GM21576 (cell line): ENCODE data around the gene HTRA3.

Experiments
- ATAC-seq: cut with Tn5 transposase; IDR thresholded peaks from one replicate; pipeline ENCODE4 v1.9.1; 2021; ENCODE audit warnings: mild to moderate bottlenecking, moderate library complexity; ENCODE audit not compliant: unreplicated experiment

The HTRA3 gene

DNA sequence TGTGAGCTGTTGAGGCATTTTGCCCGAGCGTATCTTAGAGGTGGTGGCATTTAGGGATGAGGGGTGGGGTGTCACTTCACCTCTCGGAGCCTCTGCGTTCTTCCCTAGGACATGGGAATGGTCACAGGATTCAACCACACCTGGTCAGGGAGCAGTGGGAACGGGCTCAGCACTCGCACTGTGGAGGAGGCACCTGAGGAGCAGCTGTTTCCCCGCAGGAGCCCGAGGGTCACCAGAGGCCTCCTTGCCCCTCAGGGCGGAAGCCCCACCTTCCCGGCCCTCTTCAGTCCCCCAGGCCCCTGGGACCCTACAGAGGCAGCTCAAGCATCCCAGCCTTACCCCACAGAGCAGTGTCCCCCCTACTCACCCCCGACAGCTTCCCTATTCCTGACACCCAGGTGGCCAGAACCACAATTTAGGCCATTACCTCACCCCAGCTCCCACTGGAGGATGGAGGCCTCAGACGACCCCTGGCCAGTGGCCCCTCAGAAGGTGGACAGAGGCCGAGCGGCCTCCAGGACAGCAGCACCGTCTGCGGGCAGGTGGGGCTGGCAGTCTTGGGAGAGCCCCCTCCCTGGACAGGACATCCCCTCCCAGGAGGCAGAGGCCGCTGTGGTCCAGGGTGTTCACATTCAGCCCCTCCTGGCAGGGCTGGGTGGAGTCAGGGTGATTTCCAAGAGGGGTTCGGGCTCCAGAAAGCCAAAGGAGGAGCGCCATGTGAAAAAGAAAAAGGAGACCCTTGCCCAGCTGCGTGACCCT is 4.2 kb upstream of the HTRA3 start:
- no peak for ATAC-seq

DNA sequence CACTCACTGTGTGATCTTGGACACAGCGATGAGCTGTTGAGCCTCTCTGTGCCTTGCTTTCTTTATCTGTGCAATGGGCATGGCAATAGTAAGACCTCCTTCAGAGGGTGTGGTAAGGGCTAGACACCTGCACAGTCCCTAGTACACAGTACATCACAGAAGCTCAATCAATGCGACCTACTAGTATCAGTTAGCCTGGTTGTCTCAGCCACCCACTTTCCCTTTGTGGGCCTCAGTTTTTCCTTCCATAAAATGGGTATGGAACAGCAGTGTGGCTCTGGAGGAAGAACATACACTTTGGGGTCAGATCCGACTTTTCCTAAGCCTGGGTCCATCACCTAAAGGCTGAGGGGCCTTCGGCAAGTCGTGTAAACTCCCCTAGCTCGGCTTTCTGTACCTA is 3.5 kb upstream of the HTRA3 start:
- ATAC-seq = no peak

DNA sequence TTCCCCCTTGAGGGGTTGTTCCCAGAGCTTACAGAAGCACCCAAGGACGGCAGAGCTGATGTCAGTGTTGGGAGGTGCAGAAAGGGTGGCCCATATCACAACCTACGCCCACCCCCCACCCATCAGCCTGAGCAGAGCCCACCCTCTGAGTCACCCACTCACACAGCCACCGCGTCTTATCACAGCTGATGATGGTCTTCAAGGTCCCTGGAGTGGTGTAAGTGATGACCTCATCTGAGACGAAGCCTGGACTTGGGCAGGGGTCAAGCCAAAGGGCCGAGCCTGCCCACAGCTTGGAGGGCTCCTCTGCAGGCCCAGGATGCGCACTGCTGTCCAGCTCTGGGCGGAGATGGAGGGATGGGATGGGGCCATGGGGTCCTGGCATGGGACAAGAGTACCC is 3.0 kb upstream of the HTRA3 start:
- ATAC-seq = no peak

DNA sequence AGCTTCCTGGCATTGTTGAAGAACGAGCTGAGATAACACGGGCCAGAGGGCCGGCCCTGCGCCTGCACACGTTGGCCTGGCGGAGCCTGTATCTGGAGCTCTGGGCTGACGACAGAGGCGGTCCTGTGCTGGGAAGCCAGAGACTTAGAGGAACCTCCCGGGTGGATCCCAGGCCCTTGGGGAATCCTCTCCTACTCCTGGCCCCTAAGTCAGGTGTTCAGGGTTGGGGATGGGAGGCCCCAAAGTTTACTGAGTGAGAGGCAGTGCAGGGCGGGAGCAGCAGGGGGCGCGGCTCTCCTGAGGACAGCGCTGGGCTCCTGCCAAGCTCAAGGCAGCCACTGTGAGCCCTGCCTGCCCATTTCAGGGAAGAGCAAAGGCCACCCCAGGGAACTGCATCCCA is 2.5 kb upstream of the HTRA3 start:
- ATAC-seq = no peak

DNA sequence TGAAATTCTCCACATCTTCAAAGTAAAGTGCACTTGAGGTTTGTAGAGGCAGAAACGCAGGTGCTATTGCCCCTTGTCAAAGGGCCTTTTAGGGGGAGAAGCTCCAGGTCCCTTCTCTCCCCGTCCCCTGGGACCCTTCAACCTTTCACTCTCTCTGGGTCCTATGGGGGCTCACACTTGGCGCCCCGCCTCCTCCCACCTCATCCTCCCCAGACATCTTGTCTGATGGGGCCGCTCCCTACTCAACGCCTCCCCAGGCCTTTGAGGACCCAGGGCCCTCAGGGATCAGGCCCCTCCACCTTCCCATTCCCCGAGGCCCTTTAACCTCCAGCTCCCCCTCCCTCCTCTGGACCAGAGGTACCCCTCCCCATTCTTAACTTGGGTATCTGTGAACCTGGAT is 1.3 kb upstream of the HTRA3 start:
- ATAC-seq = no peak

DNA sequence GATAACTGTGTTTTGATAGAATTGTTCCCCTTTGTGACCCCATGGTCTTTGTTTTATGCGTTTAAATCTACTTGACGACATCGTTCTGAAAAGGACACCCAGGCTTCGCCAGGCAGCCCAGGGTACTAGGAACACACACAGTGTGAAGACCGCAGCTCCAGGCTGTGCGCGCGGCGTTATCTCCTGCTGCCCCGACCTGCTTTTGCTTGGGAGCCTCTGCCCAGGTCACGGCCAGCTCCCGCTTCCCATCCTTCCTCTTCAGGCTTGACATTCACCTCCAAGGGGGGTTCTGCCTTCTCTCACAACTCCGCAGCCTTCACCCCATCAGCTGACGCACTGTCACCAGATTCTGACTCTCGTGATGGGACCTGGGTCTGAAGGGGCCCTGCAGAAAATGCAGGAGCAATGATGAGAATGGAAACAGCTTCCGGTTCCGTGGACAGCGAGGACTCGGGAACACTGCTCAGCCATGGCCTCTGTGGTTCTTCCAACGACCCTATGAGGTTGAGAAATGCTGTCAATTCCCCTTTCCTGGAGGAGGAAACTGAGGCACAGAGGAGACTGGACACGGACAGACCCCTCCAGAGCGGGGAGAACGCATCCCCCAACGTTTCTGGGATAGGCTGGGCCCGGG is 536 bp upstream of the HTRA3 start:
- ATAC-seq = no peak

DNA sequence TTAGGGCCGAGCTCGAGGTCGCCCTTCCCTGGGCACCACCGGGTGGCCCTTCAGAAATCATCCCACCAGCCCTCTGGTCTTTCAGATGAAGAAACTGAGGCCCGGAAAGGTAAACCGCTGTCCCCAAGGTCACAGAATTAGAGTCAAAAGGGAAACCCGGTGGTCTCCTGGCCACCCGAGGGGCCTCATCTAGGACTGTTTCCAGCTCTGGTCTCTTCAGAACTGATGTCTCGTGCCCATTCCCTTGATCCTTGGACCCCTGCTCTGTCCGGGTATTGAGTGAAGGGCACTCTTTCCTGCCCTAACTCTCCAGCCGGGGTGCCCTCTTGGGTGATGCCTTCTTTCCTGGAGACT is 841 bp downstream of the HTRA3 start:
- no peak for ATAC-seq

DNA sequence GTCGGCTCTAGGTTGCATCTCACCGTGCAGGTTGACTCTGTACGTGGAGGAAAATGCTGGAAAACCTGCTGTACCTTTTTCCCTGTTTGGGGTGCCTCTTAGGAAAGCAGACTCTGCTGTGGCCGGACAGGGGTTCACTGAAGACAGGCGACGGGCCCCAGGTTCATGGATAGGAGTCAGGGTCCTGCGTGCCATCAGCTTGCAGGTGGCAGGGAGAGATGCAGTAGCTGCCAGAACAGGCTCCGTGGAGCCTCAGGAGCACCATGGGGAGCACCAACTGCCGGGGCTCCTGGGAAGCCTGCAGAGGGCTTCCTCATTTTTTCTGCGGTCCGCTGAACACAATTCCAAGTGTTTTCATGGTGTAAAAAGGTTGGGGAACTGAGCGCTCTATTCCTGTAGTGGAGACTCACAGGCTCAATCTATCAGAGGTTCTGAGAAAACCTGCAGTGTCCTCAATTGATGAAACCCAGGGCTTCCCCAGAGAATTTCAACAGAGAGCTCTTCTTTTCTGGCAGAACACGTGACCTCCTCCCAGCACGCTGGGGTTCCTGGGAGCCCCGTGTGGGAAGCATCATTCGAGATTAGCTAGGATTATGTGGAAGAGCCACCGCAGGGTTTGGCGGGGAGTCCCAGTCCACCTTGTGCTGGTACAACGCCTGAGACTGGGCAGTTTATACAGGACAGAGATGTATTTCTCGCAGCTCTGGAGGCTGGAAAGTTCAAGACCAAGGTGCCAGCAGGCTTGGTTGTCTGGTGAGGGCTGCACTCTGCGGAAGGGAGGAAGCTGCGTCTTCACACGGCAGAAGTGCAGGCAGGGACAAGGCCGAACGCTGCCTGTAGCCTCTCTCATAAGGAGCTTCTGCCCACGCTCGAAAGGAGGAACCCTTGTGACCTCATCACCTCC is 1.6 kb downstream of the HTRA3 start:
- ATAC-seq = no peak

DNA sequence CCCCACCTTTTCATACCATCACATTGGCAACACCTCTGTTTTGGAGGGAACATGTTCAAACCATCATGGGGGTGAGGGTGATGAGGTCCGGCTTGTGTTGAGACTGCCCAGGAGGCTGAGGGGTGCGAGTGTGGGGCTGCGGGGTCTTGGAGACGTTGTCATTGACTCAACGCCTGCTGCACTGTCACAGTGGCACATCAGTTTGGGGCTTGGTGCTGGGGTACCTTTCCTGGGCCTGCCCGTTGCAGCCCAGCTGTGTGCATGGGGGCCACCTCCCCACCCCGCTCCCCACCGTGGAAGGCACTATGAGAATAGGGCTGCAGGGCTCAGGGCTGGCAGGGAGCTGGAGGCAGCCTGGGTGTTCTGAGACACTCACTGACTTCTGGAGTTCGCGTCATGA is 2.3 kb downstream of the HTRA3 start:
- ATAC-seq = no peak

DNA sequence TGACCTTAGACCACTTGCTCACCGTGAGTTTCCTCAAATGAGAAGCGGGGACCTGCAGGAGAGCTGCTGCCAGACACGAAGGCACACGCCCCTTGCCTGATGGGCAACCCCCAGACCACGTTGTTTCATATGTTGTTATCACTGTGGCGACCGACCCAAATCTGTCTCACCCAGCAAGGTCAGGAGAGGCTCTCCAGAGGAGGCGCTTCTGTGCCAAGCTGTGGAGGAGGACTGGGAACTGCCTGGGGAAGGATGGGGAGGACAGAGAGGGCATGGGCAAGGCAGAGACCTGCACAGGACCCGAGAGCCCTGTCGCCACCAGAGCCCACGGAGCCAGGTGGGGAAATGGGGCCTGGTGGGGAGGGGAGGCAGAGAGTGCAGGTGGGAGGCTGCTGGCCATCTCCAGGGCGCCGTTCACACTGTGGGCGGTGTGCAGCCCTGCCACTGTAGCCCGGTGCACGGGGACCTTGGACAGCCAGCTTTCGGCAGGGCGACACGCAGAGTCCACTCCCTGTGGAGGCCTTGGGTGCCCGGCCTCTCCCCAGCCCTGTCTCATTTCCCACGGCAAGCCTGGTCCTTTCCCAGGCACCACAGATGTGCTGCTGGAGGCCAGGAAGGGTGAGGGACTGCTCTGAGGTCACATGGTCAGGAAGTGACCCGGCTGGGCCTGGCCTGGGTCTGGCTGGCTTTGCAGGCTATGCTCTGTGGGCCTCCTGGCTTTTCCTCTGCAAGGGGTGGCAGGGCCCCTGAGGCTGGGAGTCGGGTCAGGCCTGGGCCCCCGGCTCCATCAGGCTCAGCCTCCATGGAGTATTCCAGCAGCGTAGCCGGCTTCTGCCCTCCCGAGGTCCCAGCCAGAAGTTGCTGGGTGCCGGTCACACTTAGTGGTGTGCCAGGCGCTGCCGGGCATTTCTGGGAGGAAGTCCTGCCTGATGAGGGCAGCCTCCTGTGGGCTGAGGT is 3.2 kb downstream of the HTRA3 start:
- ATAC-seq = no peak

DNA sequence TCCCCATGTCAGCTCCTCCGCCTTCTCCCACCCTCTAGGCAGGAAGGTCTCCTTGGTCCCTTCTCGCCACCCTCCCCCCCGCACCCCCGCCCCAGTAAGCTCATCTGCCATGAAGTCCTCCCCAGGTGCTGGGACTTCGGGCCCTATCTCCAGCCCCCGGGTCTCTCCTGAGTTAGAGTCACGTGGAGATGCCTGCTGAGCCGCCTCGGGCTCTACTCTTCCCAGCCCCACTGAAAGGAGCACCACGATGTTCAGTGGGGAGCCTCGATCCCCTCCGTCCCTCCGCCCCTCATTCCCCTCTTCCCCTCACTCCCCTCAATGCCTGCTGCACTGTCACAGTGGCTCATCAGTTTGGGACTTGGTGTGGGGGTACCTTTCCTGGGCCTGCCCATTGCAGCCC is 3.9 kb downstream of the HTRA3 start:
- ATAC-seq = no peak

DNA sequence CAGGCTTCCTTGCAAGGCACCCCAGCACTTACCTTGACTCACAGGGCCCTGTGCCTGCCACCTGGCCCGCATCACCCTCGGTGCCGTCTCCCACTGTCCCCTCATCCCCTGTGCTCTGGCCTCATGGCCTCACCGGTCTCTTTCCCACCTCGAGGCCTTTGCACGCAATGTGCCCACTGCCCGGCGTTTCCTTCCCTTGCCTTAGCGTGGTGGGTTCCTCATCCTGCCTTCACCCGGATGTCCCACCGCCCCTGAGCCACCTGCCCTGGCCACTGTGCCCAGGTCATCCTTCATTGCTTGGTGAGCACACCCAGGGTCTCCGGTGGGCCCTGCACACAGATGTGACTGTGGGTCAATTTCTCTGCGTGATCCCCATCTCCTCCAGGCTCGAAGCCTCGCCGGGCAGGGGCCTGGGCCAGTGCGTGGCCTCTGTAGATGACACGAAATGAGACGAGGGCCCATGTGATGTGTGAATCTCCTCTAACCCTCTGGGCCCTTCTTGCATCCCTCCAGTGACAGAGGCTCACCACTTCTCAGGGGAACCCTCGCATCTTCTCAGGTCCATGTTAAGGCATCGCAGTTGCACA is 4.6 kb downstream of the HTRA3 start:
- no peak for ATAC-seq

DNA sequence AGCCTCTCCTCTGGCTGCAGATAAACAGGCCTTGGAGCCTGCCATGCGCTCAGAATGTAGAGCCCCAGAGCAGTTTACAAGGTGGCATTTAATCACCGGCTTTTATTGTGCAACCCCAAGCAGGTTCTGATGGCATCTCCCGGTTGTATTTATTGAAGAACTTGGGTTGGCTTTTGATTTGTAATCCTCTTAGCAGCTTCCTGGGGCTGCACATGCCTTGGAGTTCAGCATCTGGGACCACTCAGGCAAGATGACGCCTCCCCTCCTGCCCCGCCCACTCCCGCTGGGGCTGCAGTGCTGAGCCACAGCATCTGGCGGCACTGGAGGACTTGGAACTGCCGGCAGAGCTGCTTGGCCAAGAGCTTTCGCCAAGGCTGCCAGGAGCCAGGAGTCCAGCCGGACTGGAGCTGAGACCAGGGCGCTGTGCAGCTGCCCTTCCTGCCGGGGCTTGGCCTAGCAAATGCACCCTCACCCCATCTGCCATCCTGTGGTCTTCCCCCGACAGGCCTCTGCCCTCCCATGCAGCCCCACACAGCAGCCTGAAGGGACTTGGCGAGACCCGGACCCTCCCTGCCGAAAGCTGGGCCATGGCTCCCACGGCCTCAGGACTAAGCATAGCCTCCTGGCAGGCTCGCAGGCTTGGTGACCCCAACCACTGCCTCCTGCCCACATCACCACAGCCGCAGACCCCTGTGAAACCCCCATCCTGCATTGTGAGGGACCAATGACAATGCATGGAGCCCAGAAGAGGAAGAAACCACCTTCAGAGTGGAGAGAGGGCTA is 5.4 kb downstream of the HTRA3 start:
- ATAC-seq = no peak

DNA sequence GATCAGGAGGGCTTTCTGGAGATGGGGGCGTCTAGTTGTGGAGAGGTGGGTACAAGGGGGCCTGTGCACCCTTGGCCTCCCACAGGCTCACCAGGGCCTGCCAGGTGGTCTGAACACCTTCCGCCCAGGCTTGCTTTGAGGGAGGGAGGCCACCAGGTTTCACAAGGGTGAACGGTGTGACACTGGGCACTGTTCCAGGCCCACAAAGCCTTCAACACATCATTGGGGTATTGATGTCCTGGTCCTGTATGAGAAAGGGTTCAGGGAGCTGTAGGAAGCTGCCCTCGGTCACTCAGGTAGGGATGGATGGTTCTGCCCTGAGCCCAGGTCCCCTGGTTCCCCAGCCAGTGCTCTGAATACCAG is 6.0 kb downstream of the HTRA3 start:
- ATAC-seq = no peak

DNA sequence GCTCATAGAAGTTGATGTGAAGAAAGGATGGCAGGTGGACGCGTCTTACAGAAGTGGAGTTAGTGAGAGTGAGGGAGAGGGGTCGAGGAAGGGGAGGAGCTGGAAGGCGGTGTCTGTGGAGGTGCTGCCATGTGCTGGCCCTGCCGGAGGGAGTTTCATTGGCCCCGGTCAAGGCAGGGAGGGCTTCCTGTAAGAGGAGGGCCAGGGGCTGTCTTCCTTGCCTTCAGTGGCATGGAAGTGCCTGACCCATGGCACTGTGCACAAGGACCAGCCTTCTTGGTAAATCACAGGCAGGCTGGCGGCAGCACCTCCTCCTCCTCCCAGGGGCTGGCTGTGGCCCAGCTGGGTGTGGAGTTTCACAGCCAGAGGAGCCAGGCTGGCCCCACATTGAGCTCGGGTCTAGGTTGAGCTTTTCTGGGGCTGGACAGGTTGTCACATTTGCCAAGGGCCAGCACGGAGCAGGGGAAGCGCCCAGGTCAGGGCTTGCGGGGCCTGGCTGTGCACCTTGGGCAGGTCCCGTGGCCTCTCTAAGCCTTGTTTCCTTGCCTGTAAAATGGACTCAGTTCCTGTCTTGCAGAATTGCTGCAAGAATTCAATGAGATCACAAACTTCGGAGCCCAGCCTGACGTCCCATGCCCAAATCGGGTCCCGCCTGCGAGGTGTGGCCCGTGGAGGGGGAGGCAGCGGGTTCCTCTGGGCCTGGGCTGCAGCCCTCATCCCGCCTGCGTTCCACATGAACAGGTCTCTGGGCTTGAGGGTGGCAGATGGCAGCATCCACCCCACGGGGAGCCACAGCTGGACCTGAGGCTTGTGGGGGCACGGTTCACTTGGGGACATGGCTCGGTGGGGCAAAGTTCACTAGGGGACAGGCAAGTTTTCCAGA is 7.0 kb downstream of the HTRA3 start:
- ATAC-seq = no peak

DNA sequence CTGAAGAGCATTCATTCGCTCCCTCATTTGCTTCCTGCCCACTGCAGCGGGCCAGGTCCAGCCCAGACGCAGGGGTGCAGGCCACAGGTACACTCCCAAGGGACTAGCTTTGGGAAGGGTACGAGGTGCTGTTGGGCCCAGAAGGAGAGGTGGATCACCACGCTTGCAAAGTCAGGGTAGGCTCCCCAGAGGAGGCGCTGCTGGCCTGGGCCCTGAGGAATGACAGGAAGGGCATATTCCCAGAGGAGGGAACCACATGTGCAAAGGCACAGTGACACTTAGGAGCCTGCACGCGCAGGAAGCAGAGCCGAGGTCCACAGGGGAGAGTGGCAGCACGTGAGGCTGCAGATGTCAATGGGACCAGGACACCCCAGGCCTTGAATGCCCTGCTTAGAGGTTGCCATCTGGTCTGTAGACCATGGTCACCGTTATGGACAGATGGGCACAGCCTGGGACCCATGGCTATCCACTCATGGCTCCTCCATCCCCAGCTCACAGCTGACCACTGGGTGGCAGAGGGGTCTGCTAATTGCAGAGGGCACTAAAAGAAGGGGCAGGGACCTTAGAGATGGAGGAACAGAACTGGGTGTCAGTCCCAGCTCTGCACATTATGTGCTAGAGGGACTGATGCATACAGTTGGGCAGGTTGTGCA is 7.9 kb downstream of the HTRA3 start:
- no peak for ATAC-seq

DNA sequence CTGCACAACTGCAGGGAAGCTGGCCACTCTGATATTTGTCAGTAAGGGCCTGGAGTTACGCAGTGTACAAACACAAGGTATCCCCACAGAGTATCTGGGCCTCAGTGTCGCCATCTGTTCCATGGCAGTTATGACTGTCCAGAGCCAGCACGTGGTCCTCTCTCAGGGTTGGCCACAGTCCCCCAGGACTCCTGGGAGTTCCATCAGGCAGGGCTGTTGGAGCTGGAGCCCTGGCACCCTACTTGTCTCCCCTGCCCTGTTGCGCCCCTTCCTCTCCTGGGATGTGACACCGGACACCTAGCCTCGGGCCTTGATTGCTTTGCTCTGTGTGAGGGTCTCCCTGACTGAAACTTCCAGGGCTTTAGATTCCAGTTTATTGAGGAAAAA is 8.4 kb downstream of the HTRA3 start:
- ATAC-seq = no peak
